CD4-positive, alpha-beta T cell treated with Interleukin-1 beta for 1 hour (primary cell): ENCODE data around the gene LRRC4C.

Source experiments
- DNase-seq, 2 donors: peaks; one replicate each; pipeline ENCODE4 v3.0.0-alpha.2; 2020 to 2022

Gene LRRC4C

DNA sequence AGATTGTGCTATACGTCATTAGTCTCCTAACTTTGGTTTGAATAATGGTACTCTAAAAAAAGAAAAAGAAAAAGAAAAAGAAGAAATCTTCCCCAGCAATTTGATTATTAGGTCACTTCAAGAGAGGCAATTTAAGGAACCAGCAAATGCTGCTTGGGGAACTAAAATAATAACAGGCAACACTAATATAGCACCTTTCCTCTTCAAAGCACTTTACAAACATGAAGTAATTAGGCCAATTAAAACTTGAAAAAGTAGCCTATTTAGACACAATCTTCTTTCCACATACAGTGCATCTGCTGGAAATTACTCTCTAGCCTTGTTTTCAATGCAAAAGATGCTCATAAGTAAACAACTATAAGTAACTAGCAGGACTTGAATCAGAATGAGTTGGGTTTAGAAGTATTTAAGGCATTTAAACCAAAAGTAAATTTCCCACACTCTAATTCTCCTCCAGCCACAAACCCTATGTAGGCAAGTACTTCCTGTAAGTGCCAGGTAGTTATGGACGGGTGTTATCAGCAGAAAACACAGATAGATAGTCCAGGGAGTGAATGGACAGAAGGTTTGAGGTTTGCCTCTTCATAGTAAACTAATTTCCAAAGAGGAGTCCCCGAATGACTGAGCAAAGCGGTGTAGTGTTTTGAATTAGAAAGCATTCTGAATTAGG, 44.5 kb downstream of the LRRC4C start:
- DNase-seq = no peak

- no peak for DNase-seq
Measured at GRCh38 chr11:41413843-41414242, 45.6 kb downstream of the LRRC4C start.

GRCh38 chr11:41405812-41406211, 53.6 kb downstream of the LRRC4C start:
- DNase-seq = no peak

- no peak for DNase-seq
Measured at GRCh38 chr11:41404109-41404508, 55.3 kb downstream of the LRRC4C start.

GRCh38 chr11:41403458-41403857, 56.0 kb downstream of the LRRC4C start:
- no peak for DNase-seq

DNA sequence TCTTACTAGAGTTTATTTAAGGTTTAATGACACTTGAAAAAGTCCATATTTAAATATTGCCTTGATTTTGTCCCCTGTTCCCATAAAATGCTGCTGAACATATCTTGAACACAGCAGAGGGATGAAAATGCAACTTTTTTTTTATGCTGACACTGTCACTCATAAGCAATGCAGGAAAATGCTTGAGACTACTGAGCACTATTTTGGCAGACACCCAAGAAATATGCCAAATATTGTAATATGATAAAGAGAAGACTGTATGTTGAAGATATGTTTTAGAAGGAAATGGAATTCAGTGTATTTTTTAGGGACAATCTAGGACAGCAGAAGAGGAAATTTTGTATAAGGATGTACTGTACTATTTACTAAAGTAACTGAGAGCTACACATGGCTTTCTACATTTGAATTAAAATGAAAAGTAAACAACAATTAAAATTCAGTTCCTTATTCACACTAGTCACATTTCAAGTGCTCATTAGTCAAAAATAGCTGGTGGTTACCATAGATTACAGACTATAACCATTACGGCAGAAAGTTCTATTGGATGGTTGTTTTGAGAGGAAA, 58.6 kb downstream of the LRRC4C start:
- DNase-seq = no peak

DNA sequence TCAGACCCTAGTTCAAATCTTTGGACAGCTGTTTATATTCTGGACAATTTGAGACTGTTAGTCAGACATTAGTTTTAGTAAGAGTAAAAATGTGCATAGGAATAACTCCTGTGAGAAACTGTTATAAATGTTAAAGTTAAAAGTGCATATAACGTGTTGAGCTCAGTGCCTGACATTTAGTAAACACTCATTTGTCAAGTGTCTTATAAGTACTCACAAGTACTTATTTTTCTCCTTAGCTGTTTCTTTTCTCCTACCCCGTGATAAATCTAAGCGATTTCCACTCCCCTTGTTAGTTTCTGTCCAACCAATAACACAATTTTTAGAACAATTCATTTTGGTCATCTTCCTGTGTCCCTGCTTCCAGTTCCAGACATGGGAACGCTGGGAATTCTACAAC, 59.3 kb downstream of the LRRC4C start:
- no peak for DNase-seq

- no peak for DNase-seq
Measured at GRCh38 chr11:41399323-41399722, 60.1 kb downstream of the LRRC4C start.

- DNase-seq = no peak
Measured at GRCh38 chr11:41398175-41398574, 61.3 kb downstream of the LRRC4C start.

GRCh38 chr11:41394521-41395195, 64.8 kb downstream of the LRRC4C start:
- no peak for DNase-seq

DNA sequence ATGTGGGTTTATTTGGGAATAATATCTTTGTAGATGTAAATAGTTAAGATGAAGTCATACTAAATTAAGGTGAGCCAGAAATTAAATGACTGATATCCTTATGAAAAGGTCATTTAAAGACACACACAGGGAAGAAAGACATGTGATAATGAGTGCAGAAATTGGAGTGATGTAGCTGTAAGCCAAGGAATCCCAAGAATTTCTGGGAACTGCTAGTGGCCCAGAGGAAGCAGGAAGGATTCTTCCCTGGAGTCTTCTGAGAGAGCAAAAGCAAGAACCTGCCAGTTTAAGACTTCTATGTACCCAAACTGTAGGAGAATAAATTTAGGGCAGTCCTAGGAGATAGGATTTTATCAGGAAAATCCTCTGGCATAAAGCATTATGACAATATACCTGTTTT, 66.9 kb downstream of the LRRC4C start:
- DNase-seq = no peak

GRCh38 chr11:41389623-41390130, 69.8 kb downstream of the LRRC4C start:
- DNase-seq = no peak

GRCh38 chr11:41384329-41384728, 75.1 kb downstream of the LRRC4C start:
- no peak for DNase-seq

DNA sequence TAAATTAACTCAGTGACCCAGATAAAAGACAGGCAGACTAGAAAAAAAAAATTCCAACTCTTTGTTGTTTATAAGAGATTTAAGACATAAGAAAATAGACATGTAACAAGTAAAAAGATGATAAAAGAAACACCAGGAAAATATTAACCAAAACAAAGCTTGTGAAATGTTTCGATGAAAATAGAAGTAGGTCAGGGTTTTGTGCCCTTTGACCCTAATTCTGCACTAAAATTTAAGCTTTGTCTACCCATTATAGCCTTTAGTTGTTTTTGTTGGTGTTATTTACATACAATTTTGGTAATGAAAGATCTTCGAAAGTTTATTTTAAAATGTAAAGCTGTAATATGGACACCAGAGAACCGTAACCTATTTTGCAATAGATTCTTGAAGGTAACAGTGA, 75.7 kb downstream of the LRRC4C start:
- DNase-seq = no peak

GRCh38 chr11:41382927-41383326, 76.5 kb downstream of the LRRC4C start:
- no peak for DNase-seq

DNA sequence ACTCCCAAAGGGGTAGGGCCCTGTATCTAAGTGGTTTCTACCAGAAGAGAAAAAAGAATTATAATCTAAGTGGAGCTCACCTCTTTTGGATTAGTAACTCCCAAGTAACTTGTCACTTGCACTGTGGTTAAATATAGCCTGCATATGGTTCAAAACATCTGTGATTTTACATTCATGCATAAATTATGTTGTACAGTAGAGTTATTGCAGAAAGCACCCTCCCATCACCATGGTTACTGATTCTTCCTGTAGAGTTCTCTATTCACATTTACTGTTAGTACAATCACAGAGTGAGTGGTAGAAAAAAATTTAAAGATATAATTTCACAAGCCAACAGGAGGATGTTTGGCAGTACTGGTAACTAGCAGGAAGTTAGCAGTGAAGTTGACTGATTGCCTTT, 80.4 kb downstream of the LRRC4C start:
- DNase-seq = no peak

DNA sequence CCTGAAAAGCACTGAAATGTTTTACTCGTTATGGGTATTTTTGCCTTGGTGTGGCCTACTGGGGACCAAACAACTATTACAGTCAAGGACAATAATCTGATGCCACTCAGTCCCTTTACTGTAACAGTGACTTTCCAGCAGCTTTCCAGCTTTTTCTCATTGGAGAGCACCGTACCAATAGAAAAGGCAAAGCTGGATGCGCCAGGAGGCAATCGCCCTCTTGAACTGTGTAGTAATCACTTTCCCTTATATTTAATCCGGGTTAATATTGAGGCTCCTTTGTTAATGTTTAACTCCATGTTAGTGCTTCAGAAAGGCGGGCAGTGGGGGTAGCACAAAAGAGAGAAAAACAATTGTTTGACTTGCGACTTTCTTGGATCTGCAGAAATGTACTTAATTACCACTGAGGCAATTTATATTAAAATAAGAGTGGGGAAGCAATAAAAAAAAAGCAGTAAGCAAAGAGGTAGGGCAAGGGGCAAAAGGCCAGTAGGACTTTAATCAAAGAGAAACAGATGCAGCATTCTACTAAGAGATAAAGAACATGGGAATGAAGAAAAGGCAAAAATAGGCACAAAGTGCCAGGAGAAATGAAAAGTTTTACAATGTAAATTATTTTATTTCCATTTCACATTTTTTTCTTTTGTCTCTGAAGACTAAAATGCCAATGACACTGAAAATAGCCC, 81.6 kb downstream of the LRRC4C start:
- DNase-seq = no peak

DNA sequence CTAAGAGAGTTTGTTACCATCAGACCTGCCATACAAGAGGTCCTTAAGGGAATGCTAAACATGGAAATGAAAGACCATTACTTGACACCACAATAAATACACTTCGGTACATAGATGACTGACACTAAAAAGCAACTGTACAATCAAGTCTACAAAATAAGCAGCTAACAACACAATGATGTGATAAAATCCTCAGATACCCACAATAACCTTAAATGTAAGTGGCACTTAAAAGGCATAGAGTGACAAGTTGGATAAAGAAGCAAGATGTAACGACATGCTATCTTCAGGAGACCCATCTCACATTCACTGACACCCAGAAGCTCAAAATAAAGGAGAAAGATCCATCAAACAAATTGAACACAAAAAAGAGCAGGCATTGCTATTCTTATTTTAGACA, 107.6 kb downstream of the LRRC4C start:
- no peak for DNase-seq

DNA sequence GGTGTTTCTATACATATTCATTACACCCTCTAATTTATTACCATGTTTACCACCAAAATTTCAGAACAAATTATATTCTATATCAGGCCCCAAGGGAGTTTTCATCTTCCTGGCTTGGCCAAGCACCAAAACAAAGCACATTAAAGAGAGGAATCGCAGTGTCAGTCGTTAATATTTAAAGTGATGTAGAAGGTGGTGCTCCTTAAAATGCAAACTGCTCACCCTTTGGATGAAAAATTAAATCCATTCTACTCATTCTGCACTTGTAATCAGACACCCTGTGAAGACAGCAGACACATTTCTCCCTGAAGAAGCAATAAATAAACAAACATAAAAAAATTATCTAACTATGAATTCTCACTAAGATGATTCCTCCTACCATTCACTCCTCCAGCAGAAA, 113.4 kb downstream of the LRRC4C start:
- DNase-seq = no peak

DNA sequence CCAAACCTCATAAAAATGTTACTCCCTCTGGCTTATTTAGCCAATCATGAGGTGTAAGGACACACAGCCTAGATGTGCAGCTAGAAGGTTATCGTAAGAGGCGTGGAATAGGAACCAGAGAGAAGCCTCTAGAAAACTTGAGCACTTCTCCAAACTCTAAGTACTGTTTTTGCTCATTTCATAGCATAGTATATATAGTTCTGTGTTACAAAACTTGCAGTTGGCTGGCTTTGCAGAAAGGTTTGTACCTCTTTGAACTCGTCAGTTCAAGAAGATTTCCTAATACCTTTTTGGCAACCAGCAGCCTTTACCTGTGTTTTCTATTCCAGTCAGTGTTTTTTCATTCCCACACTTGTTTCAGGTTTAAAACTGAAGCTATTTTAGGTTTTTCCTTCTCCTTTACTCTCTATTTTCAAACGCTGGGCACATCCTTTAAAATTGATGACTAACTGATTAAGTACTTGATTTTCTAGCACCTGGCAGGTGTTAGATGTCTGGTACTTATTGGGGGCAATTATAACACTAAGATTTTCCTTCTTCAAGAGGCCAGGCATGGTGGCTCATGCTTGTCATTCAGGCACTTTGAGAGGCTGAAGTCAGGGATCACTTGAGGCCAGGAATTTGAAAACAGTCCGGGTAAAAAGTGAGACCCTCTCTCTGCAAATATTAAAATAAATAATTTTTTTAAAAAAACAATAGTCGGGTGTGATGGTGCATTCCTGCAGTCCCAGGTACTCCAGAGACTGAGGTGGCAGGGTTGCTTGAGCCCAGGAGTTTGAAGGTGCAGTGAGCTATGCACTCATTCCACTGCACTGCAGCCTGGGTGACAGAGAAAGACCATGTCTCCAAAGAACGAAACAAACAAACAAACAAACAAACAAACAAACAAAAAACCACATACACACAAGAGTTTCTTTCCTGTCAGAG, 125.2 kb downstream of the LRRC4C start:
- no peak for DNase-seq

- no peak for DNase-seq
Measured at GRCh38 chr11:41333357-41333756, 126.1 kb downstream of the LRRC4C start.

- DNase-seq = no peak
Measured at GRCh38 chr11:41328324-41328723, 131.1 kb downstream of the LRRC4C start.

DNA sequence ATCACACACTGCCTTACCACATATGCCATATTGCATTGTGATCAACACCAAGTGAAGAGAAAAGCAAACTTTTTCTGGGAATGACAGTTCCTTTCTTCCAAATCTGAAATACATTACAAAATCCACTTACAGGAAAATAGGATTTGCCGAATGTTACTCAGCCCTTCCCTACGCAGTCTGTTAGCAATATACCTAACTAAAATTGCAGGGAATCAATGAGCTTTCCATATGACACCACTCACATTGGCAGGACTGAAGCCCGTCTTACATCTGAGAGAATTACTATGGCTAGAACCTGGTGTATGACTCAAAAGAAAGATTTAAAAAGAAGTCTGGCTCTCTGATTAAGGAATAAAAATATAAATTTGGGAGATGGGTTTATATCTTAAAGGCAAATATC, 136.0 kb downstream of the LRRC4C start:
- DNase-seq = no peak
